GM12801 (cell line): ENCODE data around the gene CEP55.

ENCODE experiments used
- TF ChIP-seq, protein P1 (sequence below): IDR thresholded peaks from one replicate; pipeline ENCODE4 v1.5.1; 2011; ENCODE audit warnings: control low read depth; ENCODE audit not compliant: insufficient read length; ENCODE audit errors: extremely low read depth

Gene CEP55

DNA sequence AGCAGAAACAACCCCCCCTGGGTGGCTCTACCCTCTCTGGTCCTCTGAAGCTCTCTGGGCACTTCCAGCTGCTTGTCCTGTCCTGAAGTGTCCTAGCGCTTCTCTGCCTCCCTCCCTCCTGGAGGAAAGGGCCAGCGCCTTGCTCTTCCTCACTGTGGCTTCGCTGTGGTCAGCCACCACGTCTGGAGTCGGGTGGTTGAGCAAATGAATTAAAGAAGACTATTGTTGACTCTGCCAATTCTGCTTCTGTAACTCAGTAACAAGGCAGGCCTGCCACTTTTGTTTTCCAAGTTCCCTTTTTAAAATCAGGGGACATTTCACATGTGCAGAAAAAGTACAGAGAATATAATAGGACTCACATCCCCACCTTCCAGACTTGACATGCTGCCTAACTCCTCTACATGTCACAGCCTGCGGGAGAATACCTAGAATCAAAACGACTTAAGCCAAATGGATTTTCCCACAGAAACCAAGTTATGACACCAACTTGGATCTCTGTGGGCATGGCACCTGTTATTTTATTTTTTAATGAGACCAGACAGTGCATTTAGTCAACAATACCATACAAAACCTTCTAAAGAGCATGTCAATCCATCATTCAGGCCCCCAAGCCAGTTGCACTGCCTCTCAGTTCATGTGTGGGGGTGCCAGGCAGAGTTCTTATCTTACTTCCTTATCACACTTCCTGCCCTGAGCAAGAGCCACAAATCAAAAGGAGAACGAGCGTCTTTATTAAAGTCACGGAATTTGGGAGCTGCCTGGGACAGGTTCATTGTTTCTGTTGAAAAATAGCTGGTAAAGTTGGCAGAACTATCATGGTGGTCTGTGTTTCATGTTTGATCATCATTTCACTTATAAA lies 76.9 kb downstream of the CEP55 start:
- TF ChIP-seq, protein P1, sequence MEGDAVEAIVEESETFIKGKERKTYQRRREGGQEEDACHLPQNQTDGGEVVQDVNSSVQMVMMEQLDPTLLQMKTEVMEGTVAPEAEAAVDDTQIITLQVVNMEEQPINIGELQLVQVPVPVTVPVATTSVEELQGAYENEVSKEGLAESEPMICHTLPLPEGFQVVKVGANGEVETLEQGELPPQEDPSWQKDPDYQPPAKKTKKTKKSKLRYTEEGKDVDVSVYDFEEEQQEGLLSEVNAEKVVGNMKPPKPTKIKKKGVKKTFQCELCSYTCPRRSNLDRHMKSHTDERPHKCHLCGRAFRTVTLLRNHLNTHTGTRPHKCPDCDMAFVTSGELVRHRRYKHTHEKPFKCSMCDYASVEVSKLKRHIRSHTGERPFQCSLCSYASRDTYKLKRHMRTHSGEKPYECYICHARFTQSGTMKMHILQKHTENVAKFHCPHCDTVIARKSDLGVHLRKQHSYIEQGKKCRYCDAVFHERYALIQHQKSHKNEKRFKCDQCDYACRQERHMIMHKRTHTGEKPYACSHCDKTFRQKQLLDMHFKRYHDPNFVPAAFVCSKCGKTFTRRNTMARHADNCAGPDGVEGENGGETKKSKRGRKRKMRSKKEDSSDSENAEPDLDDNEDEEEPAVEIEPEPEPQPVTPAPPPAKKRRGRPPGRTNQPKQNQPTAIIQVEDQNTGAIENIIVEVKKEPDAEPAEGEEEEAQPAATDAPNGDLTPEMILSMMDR = no peak

DNA sequence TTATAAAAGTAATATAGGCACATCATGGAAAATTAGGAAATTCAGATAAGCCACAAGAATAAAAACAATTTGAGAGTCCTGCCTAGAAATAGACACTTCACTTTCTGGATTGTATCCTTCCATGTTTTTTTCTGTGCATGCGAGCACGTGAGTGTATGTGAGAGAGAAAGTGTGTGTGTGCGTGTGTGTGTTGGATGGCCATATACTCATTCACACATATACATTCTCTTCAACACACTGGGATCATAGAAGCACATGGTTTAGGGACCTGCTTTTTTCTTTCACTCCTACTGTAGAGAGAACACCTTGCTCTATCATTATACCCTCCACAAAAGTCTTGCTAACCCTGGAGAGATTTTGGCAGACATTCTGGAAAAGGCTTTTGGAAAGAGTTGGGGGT lies 77.5 kb downstream of the CEP55 start:
- TF ChIP-seq, protein P1 = no peak

- TF ChIP-seq, protein P1 = no peak
Measured at GRCh38 chr10:93576888-93577287, 80.5 kb downstream of the CEP55 start.

DNA sequence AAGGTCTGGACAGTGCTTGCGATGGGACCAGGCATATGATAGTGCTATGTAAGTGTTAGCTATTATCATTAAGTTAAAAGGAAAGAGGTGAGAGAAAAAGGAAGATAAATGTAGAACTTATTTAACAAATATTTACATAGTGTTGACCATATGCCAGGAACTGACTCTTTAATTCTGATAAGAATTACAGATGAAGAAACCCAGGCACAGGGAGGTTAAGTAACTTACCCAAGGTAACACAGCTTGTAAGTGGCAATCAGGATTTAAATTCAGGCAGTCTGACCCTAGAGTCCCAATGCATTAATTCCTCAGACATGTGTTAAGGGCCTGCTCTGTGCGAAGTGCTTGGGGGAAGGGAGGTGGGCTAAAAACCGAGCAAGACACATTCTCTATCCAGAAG lies 81.2 kb downstream of the CEP55 start:
- TF ChIP-seq, protein P1 = no peak
